ENCODE results near the gene PCDH9. TPM values are rescaled to one million over a fixed set of nuclear protein-coding genes. Genes with fewer than 3 reads are reported as not detected.

Gene PCDH9
- polyA plus RNA-seq, 1 donor: 1.8 TPM

GRCh38 chr13:66691149-66691548, 539.0 kb downstream of the PCDH9 start:
- Histone ChIP-seq H3K4me1 (ENCODE audit: control insufficient read depth, insufficient read depth, low read length) (no peaks in the 10 kb centered on the region), H3K27me3 (ENCODE audit: control insufficient read depth, insufficient read depth, low read length) (no peaks in the 10 kb centered on the region), H3K9me3 (ENCODE audit: control insufficient read depth, low read depth, low read length) (no peaks in the 10 kb centered on the region), H3K27ac (ENCODE audit: low read length) (no peak overlapping the region), H3K36me3 (ENCODE audit: control insufficient read depth, insufficient read depth, low read length) (no peaks in the 10 kb centered on the region), H3K4me3 (ENCODE audit: low read length) (no peak overlapping the region)
- DNase-seq: no peak
- 75% methylated on average over 2 of the region's 3 CpGs for WGBS (ENCODE audit: insufficient coverage, low lambda C conversion rate)

- WGBS (ENCODE audit: insufficient coverage, low lambda C conversion rate): 43% methylated on average over 1 of the region's 4 CpGs
- Histone ChIP-seq H3K36me3 (ENCODE audit: control insufficient read depth, insufficient read depth, low read length) (no peaks in the 10 kb centered on the region), H3K9me3 (ENCODE audit: control insufficient read depth, low read depth, low read length) (no peaks in the 10 kb centered on the region), H3K27me3 (ENCODE audit: control insufficient read depth, insufficient read depth, low read length) (no peaks in the 10 kb centered on the region), H3K4me1 (ENCODE audit: control insufficient read depth, insufficient read depth, low read length) (no peaks in the 10 kb centered on the region), H3K4me3 (ENCODE audit: low read length) (no peak overlapping the region), H3K27ac (ENCODE audit: low read length) (no peak overlapping the region)
- no peak for DNase-seq
Observed at GRCh38 chr13:66689628-66690027, 540.5 kb downstream of the PCDH9 start.

GRCh38 chr13:66689037-66689619, 541.0 kb downstream of the PCDH9 start:
- Histone ChIP-seq H3K36me3 (ENCODE audit: control insufficient read depth, insufficient read depth, low read length) (no peaks in the 10 kb centered on the region), H3K27me3 (ENCODE audit: control insufficient read depth, insufficient read depth, low read length) (no peaks in the 10 kb centered on the region), H3K4me3 (ENCODE audit: low read length) (no peak overlapping the region), H3K4me1 (ENCODE audit: control insufficient read depth, insufficient read depth, low read length) (no peaks in the 10 kb centered on the region), H3K27ac (ENCODE audit: low read length) (no peak overlapping the region), H3K9me3 (ENCODE audit: control insufficient read depth, low read depth, low read length) (no peaks in the 10 kb centered on the region)
- DNase-seq: no peak
- WGBS (ENCODE audit: insufficient coverage, low lambda C conversion rate): 89% methylated on average over 4 of the region's 4 CpGs

- no peak for DNase-seq
- 86% methylated on average over 1 of the region's 1 CpG for whole genome bisulfite sequencing (ENCODE audit: insufficient coverage, low lambda C conversion rate)
- H3K36me3 ChIP-seq (ENCODE audit: control insufficient read depth, insufficient read depth, low read length): no peaks in the 10 kb centered on the region
Observed at GRCh38 chr13:66681403-66681802, 548.7 kb downstream of the PCDH9 start.

GRCh38 chr13:66680031-66680430, 550.1 kb downstream of the PCDH9 start:
- no peak overlapping the region for H3K4me3 ChIP-seq (ENCODE audit: low read length)
- H3K27me3 ChIP-seq (ENCODE audit: control insufficient read depth, insufficient read depth, low read length): no peaks in the 10 kb centered on the region
- no peaks in the 10 kb centered on the region for H3K36me3 ChIP-seq (ENCODE audit: control insufficient read depth, insufficient read depth, low read length)
- DNase-seq: no peak
- 83% methylated on average over 1 of the region's 1 CpG for WGBS (ENCODE audit: insufficient coverage, low lambda C conversion rate)
- H3K27ac ChIP-seq (ENCODE audit: low read length): no peak overlapping the region
- no peaks in the 10 kb centered on the region for H3K9me3 ChIP-seq (ENCODE audit: control insufficient read depth, low read depth, low read length)
- H3K4me1 ChIP-seq (ENCODE audit: control insufficient read depth, insufficient read depth, low read length): no peaks in the 10 kb centered on the region

More at GRCh38 chr13:66681403-66681802, 548.7 kb downstream of the PCDH9 start:
- H3K4me3 ChIP-seq (ENCODE audit: low read length): no peak overlapping the region
- H3K27ac ChIP-seq (ENCODE audit: low read length): no peak overlapping the region
- no peaks in the 10 kb centered on the region for H3K27me3 ChIP-seq (ENCODE audit: control insufficient read depth, insufficient read depth, low read length)
- no peaks in the 10 kb centered on the region for H3K4me1 ChIP-seq (ENCODE audit: control insufficient read depth, insufficient read depth, low read length)
- no peaks in the 10 kb centered on the region for H3K9me3 ChIP-seq (ENCODE audit: control insufficient read depth, low read depth, low read length)

- no peak overlapping the region for H3K4me3 ChIP-seq (ENCODE audit: low read length)
- no peak for DNase-seq
- H3K36me3 ChIP-seq (ENCODE audit: control insufficient read depth, insufficient read depth, low read length): no peaks in the 10 kb centered on the region
- H3K27ac ChIP-seq (ENCODE audit: low read length): no peak overlapping the region
- no peaks in the 10 kb centered on the region for H3K9me3 ChIP-seq (ENCODE audit: control insufficient read depth, low read depth, low read length)
- WGBS (ENCODE audit: insufficient coverage, low lambda C conversion rate): 90% methylated on average over 2 of the region's 4 CpGs
- H3K27me3 ChIP-seq (ENCODE audit: control insufficient read depth, insufficient read depth, low read length): no peaks in the 10 kb centered on the region
- H3K4me1 ChIP-seq (ENCODE audit: control insufficient read depth, insufficient read depth, low read length): no peaks in the 10 kb centered on the region
Observed at GRCh38 chr13:66675620-66676019, 554.5 kb downstream of the PCDH9 start.

GRCh38 chr13:66673401-66673800, 556.7 kb downstream of the PCDH9 start:
- DNase-seq: no peak
- no peaks in the 10 kb centered on the region for H3K36me3 ChIP-seq (ENCODE audit: control insufficient read depth, insufficient read depth, low read length)
- no CpG with 5 or more reads among the region's 1 CpG for WGBS (ENCODE audit: insufficient coverage, low lambda C conversion rate)

GRCh38 chr13:66665991-66666390, 564.1 kb downstream of the PCDH9 start:
- DNase-seq: no peak
- Histone ChIP-seq H3K4me3 (ENCODE audit: low read length) (no peak overlapping the region), H3K9me3 (ENCODE audit: control insufficient read depth, low read depth, low read length) (no peaks in the 10 kb centered on the region), H3K27me3 (ENCODE audit: control insufficient read depth, insufficient read depth, low read length) (no peaks in the 10 kb centered on the region), H3K4me1 (ENCODE audit: control insufficient read depth, insufficient read depth, low read length) (no peaks in the 10 kb centered on the region), H3K36me3 (ENCODE audit: control insufficient read depth, insufficient read depth, low read length) (no peaks in the 10 kb centered on the region), H3K27ac (ENCODE audit: low read length) (no peak overlapping the region)
- WGBS (ENCODE audit: insufficient coverage, low lambda C conversion rate): 100% methylated on average over 1 of the region's 5 CpGs

More at GRCh38 chr13:66673401-66673800, 556.7 kb downstream of the PCDH9 start:
- no peaks in the 10 kb centered on the region for H3K9me3 ChIP-seq (ENCODE audit: control insufficient read depth, low read depth, low read length)
- no peaks in the 10 kb centered on the region for H3K27me3 ChIP-seq (ENCODE audit: control insufficient read depth, insufficient read depth, low read length)
- H3K4me1 ChIP-seq (ENCODE audit: control insufficient read depth, insufficient read depth, low read length): no peaks in the 10 kb centered on the region
- no peak overlapping the region for H3K4me3 ChIP-seq (ENCODE audit: low read length)
- no peak overlapping the region for H3K27ac ChIP-seq (ENCODE audit: low read length)

GRCh38 chr13:66663711-66664110, 566.4 kb downstream of the PCDH9 start:
- H3K27me3 ChIP-seq (ENCODE audit: control insufficient read depth, insufficient read depth, low read length): no peaks in the 10 kb centered on the region
- DNase-seq: no peak
- H3K4me1 ChIP-seq (ENCODE audit: control insufficient read depth, insufficient read depth, low read length): no peaks in the 10 kb centered on the region
- H3K36me3 ChIP-seq (ENCODE audit: control insufficient read depth, insufficient read depth, low read length): no peaks in the 10 kb centered on the region
- no peak overlapping the region for H3K27ac ChIP-seq (ENCODE audit: low read length)
- no peak overlapping the region for H3K4me3 ChIP-seq (ENCODE audit: low read length)
- H3K9me3 ChIP-seq (ENCODE audit: control insufficient read depth, low read depth, low read length): no peaks in the 10 kb centered on the region

- Histone ChIP-seq H3K4me3 (ENCODE audit: low read length) (no peak overlapping the region), H3K27me3 (ENCODE audit: control insufficient read depth, insufficient read depth, low read length) (no peaks in the 10 kb centered on the region)
- 100% methylated on average over 1 of the region's 2 CpGs for WGBS (ENCODE audit: insufficient coverage, low lambda C conversion rate)
Observed at GRCh38 chr13:66663206-66663605, 566.9 kb downstream of the PCDH9 start.

GRCh38 chr13:66661336-66661735, 568.8 kb downstream of the PCDH9 start:
- H3K9me3 ChIP-seq (ENCODE audit: control insufficient read depth, low read depth, low read length): no peaks in the 10 kb centered on the region
- H3K4me1 ChIP-seq (ENCODE audit: control insufficient read depth, insufficient read depth, low read length): no peaks in the 10 kb centered on the region
- no CpG with 5 or more reads among the region's 2 CpGs for WGBS (ENCODE audit: insufficient coverage, low lambda C conversion rate)
- H3K27ac ChIP-seq (ENCODE audit: low read length): no peak overlapping the region
- H3K36me3 ChIP-seq (ENCODE audit: control insufficient read depth, insufficient read depth, low read length): no peaks in the 10 kb centered on the region
- H3K4me3 ChIP-seq (ENCODE audit: low read length): no peak overlapping the region
- H3K27me3 ChIP-seq (ENCODE audit: control insufficient read depth, insufficient read depth, low read length): no peaks in the 10 kb centered on the region
- DNase-seq: no peak

More at GRCh38 chr13:66663206-66663605, 566.9 kb downstream of the PCDH9 start:
- no peak for DNase-seq
- no peak overlapping the region for H3K27ac ChIP-seq (ENCODE audit: low read length)
- no peaks in the 10 kb centered on the region for H3K4me1 ChIP-seq (ENCODE audit: control insufficient read depth, insufficient read depth, low read length)
- no peaks in the 10 kb centered on the region for H3K36me3 ChIP-seq (ENCODE audit: control insufficient read depth, insufficient read depth, low read length)
- H3K9me3 ChIP-seq (ENCODE audit: control insufficient read depth, low read depth, low read length): no peaks in the 10 kb centered on the region
